RWPE1 (cell line): ENCODE results near the gene EMC1.
"Not testable (repeated sequence)": the region's sequence is repeated elsewhere in the genome, so short reads cannot be mapped to it uniquely, and the experiment has no call there.

Experiments
- CTCF ChIA-PET: fragments of 350-600 bp; sonication (Branson Sonifier 250); formaldehyde crosslinking; extraction: SDS; loops from one replicate; lab custom pipeline; 2021; lab: Yijun Ruan, JAX
- POLR2A ChIA-PET: fragments of 400-600 bp; formaldehyde crosslinking; extraction: SDS; loops from one replicate; lab custom pipeline; 2020; ENCODE audit warnings: antibody characterized with exemption; ENCODE audit not compliant: low non-redundant PET; lab: Yijun Ruan, JAX
- DNase-seq: peaks from one replicate; pipeline ENCODE4 v3.0.0; 2012; ENCODE audit warnings: low spot score
- H3K27ac ChIP-seq: fragments of 450-650 bp; 2 replicates; pipeline ENCODE4 v1.5.1; 2017
- CTCF ChIP-seq: fragments of 450-650 bp; conservative IDR thresholded peaks from 2 replicates; pipeline ENCODE4 v1.5.1; 2017; ENCODE audit warnings: low read depth, mild to moderate bottlenecking

Gene EMC1

GRCh38 chr1:19239876-19240275 is 11.4 kb downstream of the EMC1 start:
- ChIA-PET CTCF (interaction anchor here (1.0 kb wide), 1 partner anchor 356 kb away, joined by 4 read pairs; no protein-coding TSS in a partner anchor), POLR2A (no interaction called here)
- H3K27ac ChIP-seq: no peak overlapping the region
- DNase-seq: no peak
- no peak for TF ChIP-seq CTCF

GRCh38 chr1:19234224-19234623 is 17.1 kb downstream of the EMC1 start:
- ChIA-PET POLR2A (no interaction called here), CTCF (interaction anchor here (0.6 kb wide), 1 partner anchor 575 kb away, joined by 3 read pairs; no protein-coding TSS in a partner anchor)
- no peak for DNase-seq
- H3K27ac ChIP-seq: no peak overlapping the region
- TF ChIP-seq CTCF: no peak

GRCh38 chr1:19232524-19232846 is 18.8 kb downstream of the EMC1 start:
- POLR2A ChIA-PET: no interaction called here

GRCh38 chr1:19231736-19232523 is 19.4 kb downstream of the EMC1 start:
- POLR2A ChIA-PET, H3K27ac ChIP-seq, DNase-seq: not testable (repeated sequence)
- CTCF ChIA-PET: interaction anchor here (0.6 kb wide), 1 partner anchor 505 kb away, joined by 4 read pairs; no protein-coding TSS in a partner anchor

More at GRCh38 chr1:19232524-19232846, 18.8 kb downstream of the EMC1 start:
- CTCF ChIA-PET: interaction anchor here (0.6 kb wide), 1 partner anchor 505 kb away, joined by 4 read pairs; no protein-coding TSS in a partner anchor
- no peak for DNase-seq
- H3K27ac ChIP-seq: no peak overlapping the region
- no peak for TF ChIP-seq CTCF

- no peak overlapping the region for H3K27ac ChIP-seq
- CTCF ChIA-PET: interaction anchor here (0.7 kb wide), 1 partner anchor 111 kb away, joined by 3 read pairs; no protein-coding TSS in a partner anchor
- no peak for DNase-seq
- no peak for TF ChIP-seq CTCF
- POLR2A ChIA-PET: no interaction called here
Measured at GRCh38 chr1:19229828-19230325, 21.4 kb downstream of the EMC1 start.

GRCh38 chr1:19229229-19229628 is 22.1 kb downstream of the EMC1 start:
- ChIA-PET POLR2A (no interaction called here), CTCF (no interaction called here)
- no peak for DNase-seq
- TF ChIP-seq CTCF: no peak
- H3K27ac ChIP-seq: no peak overlapping the region
